ENCODE data around the gene ROR1. TPM values are rescaled to one million over a fixed set of nuclear protein-coding genes. Genes with fewer than 3 reads are reported as not detected.

Gene ROR1
- total RNA-seq, 1 experiment from 2014 or later: 2.5 TPM

DNA sequence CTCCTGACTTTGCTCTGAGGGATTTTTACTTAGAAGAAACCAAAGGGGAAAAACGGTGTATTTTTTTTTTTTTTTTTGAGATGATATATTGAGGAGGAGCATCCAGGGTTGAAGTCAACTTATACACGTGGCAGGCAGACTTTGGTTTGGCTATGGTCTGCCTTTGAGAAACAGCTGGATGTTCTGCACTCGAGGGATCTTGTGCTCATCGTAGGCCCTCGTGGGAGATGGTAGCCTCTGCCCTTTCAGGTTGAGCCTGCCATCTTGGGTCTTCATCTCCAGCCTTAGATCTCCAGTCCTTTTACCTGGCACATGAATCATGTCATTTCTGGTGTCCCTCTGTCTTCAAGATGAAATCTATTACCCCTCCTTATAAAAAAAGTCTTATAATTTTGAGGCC is 362.5 kb downstream of the ROR1 start:
- DNase-seq (ENCODE audit: low read depth): no peak

DNA sequence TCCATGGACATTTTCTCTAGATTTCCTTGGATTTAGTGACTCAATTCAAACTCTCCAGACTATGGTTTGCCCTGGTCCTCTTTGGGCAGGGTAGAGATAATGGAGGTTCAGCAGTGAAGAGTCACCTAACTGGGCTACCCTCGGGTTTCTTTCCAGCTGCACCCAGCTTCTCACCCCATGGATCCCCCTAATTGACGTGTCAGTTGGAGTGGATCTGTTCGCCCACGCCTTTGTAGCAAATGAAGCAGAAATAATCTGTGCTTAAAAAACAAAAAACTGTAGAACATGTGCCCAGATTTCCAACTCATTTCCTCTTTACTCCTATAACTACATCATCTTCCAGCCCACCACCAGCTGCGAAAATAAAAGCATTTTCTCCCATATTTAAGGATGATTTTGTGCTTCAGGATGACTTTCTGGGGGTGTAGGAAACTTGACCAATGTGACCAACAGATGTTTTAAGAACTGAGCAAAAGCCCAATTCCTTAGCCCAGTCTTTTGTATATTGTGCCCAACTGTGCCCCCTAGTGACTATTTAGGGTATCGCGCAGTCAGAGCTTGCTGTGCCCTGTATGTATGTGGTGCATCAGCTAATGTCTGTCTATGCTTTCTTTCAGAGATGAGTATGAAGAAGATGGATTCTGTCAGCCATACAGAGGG is 363.1 kb downstream of the ROR1 start:
- peak; percentile 77 for DNase-seq (ENCODE audit: low read depth)

DNA sequence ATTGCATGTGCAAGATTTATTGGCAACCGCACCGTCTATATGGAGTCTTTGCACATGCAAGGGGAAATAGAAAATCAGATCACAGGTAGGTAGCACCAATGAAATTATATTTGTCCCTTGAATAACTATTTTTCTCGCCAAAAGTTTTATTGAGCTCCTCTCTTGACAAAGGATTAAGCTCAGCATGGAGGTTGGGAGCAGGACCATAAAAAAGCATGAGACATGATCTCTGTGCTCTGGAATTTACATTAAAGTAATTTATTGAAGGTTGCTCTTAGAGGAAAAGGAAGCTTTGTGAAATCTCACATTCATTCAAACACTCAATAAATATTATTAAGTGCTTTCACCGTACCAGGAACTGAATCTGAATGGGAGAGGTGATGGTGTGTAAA is 363.6 kb downstream of the ROR1 start:
- no peak for DNase-seq (ENCODE audit: low read depth)

DNA sequence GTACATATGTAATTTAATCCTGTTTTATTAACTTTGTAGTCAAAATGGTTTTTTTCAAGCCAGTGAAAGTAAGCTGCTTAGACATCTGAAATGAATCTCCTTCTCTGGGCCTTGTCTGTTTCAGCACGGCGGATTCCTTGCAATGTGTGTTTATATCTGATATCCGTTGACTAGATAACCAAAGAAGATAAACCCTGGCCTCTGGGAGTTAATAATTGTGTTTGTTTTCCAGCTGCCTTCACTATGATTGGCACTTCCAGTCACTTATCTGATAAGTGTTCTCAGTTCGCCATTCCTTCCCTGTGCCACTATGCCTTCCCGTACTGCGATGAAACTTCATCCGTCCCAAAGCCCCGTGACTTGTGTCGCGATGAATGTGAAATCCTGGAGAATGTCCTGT is 366.1 kb downstream of the ROR1 start:
- DNase-seq (ENCODE audit: low read depth): no peak

DNA sequence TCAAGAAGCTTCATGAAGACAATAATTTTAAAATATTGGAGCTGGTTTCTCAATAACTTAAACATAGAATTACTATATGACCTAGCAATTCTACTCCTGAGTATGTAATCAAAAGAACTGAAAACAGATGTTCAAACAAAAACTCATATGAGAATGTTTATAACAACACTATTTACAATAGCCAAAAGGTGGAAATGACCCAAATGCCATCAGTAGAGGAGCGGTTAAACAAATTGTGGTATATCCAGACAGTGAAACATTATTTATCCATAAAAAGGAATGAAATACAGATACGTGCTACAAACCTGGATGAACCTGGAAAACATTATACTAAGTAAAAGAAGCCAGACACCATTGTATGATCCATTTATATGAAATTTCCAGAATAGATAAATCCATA is 366.8 kb downstream of the ROR1 start:
- DNase-seq (ENCODE audit: low read depth): no peak

DNA sequence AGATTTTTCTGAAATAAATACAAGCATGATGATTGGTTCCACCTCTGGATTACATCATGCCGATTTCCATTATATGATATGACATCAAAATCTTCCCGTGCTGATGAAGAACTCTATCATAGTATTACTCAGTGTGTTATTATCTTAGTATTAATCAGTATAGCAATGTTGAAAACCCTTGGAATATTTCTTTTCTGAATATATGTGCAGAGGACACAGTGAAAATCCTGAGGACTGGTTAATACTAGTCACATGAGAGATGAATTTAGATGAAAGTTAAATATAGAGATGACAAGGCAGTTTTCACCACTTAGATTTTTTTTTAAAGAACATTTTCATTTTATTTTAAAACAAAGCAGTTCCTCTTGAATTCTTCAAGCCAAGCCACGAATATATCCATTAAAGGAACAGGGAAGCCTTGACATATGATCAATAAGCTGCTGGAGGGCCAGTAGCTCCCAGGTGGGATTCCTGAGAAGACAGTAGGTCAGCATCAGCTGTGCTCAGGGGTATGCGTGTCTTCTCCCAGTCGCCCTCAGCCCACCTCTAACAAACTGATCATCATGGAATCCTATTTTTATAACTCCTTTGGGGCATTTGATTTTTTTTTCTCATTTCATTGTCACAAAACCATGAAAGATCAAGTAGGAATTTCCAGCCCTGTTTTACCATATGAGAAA is 373.4 kb downstream of the ROR1 start:
- no peak for DNase-seq (ENCODE audit: low read depth)

DNA sequence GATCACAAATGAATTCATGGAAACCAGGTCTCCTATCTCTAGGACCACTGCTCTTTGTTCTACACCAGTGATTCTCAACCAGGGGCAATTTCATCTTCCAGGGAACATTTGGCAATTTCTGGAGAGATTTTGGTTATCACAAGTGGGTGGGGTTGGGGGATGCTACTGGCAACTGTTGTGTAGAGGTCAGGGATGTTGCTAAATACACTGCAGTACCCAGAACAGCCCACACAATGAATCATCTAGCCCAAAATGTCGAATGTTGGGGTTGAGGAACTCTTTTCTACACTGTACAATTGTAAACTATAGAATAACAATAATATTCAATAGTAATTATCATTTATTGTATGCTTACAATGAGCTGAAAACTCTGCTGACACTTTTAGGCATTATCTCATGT is 373.9 kb downstream of the ROR1 start:
- DNase-seq (ENCODE audit: low read depth): no peak

DNA sequence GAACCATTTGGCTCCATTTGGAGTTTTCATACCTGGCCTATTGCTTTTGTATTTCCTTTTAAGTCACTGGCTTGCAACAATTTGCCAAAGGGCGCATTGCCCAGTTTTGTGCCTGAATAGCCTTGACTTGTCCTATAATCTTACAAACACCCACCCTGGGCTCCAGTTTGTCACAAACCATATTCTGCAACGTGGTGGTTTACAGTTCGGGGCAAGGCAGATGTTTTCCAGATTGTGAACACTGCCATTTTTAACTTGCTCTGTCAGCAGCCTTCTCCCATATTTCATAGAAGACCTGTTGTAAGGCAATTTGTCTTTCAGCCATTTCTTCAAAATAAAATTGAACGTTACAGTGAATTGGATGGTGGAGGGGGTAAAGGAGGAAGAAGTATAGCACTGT is 376.4 kb downstream of the ROR1 start:
- DNase-seq (ENCODE audit: low read depth): no peak

DNA sequence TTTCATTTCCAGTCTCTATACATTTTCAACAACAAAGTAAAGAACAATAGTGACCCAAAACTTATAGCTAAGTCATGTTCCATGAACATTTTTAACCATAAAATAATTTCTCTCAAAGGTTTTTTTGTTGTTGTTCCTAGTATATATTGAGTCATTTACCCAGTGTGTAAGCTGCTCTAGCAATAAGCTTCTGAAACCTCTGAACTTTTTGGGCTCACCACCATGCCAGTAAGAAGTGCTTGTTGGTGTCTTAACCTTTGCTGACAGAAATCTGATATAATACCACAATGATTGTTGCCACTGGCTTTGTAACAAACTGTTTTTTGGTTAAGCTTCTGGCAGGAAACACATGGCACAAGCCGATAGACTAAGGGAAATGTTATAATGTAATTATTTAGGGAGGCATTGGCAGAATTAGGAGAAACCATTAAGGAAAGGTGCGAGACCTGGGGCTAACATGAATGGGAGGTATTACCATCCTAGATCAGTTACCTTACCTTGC is 377.0 kb downstream of the ROR1 start:
- DNase-seq (ENCODE audit: low read depth): no peak

DNA sequence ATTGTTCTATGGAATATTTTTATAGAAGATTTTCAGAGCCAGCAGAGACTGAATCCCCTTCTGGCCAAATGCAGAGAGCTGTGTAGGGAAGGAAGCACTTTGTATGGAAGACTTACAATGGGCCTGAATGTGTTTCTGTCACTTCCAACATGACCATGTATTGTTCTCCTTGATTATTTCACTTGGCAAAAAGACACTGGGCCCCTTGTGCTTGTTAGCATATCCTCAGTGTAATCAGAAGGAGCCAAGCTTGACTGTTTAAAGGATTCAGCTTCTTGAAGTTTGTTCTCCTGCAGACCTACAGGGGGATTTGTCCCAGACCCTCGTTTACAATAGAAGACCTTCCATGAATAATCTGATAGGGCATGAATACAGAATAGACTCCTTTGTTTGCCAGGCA is 381.5 kb downstream of the ROR1 start:
- no peak for DNase-seq (ENCODE audit: low read depth)

DNA sequence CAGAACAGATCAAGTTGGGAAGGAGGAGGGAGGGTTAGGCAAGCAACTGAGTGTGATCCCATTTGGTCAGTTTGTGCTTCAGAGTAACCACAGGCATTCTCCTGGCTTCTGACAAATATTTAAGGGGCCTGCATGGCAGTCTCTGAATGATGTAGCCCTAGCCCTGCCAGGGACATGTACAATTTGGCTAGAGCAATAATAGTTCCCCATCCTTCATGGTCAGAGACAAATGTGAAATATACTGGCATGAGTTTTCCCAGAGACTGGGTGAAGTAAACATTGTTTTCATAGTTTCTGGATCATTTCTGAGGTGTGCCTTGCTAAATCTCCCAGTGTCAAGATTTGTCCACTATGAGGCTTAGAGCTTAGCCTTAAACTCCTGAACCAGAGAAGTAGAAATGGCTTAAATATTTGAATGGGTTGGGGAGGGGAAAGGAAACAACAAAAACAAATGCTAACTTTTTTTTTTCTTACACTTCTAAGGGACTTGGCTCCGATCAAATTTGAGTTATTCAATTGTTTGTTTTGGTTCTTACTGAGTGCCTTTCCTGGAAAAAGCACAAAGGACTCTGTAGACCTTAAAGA is 387.6 kb downstream of the ROR1 start:
- peak; percentile 58 for DNase-seq (ENCODE audit: low read depth)

DNA sequence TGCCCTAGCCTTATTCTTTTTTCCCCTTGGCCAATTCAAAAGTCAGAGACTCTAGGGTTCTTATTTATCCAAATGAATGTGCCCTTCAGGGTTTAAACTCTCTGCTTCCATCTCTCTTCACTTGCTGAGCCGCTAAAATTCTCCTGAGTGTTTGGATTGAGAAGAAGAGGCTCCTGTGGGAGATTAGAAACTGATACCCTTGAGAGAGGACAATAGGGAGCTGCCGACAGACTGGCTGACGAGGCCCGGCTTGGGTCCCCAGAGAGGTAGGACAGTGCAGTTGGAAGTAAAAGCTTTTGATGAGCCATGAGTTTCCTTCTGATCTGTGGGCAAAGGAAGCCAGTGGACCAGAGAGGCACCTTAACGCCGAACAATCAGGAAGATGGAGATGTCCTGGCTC is 388.3 kb downstream of the ROR1 start:
- DNase-seq (ENCODE audit: low read depth): no peak

DNA sequence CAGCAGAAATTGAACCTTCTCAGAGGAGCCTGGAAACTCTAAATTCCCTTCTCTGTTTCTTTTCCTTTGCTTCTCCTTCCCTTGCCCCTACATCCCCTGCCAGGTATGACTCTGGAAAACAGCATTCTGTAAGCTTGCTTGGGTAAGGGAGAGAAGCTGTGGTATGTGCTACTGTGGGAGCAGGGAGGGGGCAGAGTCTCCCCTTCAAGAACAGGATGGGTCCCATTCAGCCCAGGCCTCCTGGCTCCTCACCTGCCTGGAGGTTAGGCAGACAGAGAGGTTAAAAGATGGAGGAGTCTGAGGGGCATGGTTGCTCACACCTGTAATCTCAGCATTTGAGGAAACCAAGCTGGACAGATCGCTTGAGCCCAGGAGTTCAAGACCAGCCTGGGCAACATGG is 389.0 kb downstream of the ROR1 start:
- DNase-seq (ENCODE audit: low read depth): no peak

DNA sequence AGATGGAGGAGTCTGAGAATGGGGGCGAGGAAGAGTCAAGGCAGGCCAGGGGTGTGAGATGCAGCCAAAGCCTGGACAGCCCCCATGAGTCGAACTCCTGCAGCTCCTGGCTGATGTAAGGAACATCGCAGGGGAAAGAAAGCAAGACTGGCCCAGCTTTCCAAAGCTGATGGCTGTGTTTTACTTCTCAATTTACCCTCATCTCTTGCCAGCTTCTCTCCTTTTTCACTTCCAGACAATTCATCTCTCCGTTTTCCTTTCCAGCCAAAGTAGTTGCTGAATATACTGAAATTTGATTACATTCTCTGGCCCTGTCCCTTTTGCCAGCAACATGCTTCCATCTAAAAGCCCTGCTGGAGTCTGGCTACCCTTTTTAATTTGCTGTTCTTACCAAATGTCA is 389.6 kb downstream of the ROR1 start:
- no peak for DNase-seq (ENCODE audit: low read depth)

DNA sequence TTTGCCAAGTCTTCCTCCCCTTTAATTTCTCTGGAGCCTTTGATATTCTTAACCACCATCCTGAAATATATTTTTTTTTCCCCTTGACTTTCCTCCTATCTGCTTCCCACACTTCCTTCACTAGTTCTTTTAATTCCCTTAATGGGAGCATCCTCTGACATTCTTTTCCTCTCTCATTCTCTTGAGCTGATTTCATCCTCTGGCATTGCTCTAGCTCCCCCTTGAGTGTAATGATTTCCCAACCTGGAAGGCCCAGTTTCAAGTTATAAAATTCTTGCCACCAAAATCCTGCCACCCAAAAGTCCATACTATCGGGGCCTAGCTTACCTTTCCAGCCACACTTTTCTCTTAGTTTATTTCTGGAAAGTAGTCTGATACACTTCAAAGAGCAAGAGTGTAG is 390.2 kb downstream of the ROR1 start:
- peak; percentile 49 for DNase-seq (ENCODE audit: low read depth)

DNA sequence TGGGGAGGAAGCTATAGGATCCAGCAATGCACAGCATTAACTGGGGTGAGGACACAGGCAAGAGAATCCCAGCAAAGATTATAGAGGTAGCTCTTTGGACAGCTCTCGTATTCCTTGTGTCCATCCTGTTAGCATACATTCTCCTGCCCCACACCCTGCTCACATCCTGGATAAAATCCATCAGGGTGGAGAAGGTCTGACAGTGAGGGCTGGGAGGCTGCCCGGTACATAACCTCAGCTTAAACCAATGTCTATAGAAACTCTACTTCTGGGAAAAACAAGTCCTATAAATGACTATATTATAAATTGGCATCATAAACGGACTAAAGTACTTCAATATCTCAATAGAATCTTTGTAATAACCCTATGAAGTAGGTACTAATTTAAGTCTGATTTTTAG is 392.8 kb downstream of the ROR1 start:
- no peak for DNase-seq (ENCODE audit: low read depth)

DNA sequence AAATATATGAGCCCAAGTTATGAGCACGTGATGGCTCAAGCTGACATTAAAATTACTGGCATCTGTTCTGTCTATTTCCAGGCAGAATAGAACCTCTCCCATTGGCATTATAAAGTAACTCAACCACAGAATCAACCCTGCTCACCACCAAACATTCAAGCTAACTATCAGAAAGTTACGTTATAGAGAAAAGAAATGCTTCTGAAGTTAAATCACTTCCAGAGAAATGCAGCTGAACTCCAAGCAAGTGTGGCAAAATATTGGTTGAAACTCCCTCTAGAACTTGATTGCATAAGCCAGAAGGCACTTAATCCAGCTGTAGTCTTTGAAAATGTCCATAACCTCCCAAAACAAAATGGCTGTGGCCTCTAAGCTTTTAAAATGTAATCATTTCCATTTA is 393.4 kb downstream of the ROR1 start:
- no peak for DNase-seq (ENCODE audit: low read depth)

DNA sequence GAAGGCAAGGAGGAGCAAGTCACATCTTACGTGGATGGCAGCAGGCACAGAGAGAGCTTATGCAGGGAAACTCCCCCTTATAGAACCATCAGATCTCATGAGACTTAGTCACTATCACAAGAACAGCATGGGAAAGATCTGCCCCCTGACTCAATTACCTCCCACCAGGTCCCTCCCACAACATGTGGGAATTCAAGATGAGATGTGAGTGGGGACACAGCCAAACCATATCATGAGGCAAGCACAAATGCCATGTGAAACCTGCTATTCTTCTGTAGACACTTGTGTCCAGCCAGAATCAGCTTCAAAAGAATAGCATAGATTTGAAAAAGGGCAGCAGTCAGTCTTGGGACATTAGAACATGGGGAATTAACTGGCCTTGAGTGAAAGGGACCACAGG is 397.4 kb downstream of the ROR1 start:
- peak; percentile 16 for DNase-seq (ENCODE audit: low read depth)

DNA sequence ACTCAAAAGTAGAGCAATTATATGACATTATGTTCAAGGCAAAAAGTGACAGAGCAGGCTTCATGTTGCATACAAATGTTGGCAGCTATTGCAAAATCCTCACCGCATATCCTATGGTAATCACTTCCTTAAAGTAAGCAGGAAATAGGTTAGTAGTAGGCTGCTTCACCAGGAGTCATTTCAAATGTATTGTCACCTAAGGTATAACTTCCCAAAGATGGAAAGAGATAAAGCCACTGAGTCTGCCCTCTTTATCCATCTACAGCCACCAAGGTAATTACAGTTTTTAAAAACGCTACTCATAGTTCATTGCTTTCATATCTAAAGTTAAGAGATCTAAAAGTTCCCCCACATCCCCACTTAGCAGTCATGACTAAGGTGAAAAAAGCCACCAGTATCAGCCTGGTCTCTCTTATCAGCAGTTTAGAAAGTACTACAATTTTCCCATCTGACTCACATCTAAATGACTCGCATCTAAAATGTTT is 398.0 kb downstream of the ROR1 start:
- peak; percentile 79 for DNase-seq (ENCODE audit: low read depth)

DNA sequence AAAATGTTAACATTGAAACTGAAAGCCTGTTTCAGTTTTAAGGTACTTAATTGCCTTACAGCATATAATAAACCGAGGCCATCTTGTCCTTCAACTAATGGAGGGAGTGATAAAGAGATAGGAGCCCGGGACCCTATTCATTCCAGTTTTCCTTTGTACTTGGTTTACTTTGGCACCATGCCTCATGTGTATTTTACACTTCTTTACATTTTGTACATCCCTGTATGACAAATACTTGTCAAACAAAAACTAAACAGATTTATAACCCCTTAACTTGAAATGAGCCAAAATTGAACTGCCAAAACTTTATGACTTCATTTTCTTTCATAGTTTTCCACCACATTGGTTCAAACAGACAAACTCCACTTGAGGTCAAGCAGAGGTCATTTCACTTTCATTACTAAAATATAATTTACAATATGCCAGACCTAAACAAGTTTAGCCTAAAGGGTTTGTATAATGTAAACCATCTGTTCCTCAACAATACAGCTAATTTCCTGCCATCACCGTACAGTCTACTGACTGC is 398.7 kb downstream of the ROR1 start:
- DNase-seq (ENCODE audit: low read depth): peak; percentile 59

DNA sequence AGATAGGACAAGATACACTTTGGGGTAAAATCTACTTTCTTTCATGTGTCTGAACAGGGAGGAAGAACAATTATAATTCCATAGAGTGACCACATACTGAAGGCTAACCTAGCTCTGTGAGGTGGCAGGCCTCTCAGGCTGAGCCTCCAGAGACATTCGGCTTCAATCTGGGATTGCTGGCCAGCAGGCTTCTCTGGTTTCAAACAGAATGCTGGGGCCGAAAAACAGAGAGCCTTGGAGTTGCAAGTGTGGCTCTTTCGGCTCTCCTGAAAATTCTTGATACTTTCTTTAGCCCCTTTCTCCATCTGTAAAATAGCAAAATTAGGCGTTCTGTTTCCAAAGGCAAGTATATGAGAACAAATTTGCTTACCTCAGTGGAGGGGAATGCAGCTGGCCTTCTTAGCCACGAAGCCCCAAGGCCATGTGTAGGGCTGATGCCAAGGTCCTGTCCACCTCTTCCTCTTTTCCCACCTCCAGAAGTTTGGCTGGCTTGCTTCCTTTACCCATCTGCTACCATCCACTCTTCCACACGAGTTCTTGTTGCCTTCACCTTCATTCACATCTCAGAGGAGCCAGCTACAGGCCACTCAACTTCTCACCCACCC is 399.6 kb downstream of the ROR1 start:
- peak; percentile 63 for DNase-seq (ENCODE audit: low read depth)

DNA sequence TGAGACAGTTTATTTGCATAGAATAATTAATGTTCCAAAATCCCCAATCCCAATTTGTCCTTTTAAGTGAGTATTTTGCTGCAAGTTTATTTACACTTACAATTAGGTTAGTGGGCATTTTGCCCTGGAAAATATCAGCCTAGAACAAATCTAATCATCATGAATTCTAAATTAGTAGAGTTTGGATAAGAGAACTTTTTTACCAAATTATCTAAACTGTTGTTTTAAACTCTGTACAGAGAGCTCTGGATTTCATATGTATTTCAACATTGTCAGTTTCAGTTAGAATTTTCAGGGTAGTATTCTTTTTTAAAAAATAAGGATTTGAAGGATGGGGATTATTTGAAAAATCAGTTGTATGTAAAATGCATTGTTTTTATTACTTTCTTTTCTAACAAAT is 401.8 kb downstream of the ROR1 start:
- DNase-seq (ENCODE audit: low read depth): no peak

Data from M059J (cell line).